Right ventricle myocardium inferior (tissue), 1 donor: Measurements from ENCODE around the gene AGBL4. TPM values are rescaled to one million over a fixed set of nuclear protein-coding genes. Genes with fewer than 3 reads are reported as not detected.

Experiments used
- ATAC-seq: fragments of 200-7000 bp; cut with Tn5 transposase; one replicate; pipeline ENCODE4 v1.9.1; 2020; ENCODE audit warnings: mild to moderate bottlenecking, moderate library complexity
- DNase-seq: peaks from one replicate; pipeline ENCODE4 v3.0.0; 2021; ENCODE audit errors: missing footprints
- intact Hi-C: fragments of 100-400 bp; cut with DNase I; formaldehyde crosslinking; loops from one replicate; pipeline ENCODE4 v1.11.0; 2022
- total RNA-seq: library from RNA; stranded (reverse); fragmentation: NEBNext Ultra II Directional; extraction: Animal tissue kit (Norgen Biotek cat#: 25700); gene quantifications from one replicate; pipeline ENCODE4 v1.2.1, GENCODE V29; 2021
- donor health status: DM: no; HTN: yes; CAD: no; lungs with severe emphysema.

AGBL4 gene
- total RNA-seq, 1 donor from 2014 or later = 0.14 TPM

- intact Hi-C loops = no loop called here
- ATAC-seq (peak; percentile 42), DNase-seq (no peak)
Measured at GRCh38 chr1:48493970-48494769, 1529.6 kb downstream of the AGBL4 start.

GRCh38 chr1:48493041-48493440, 1530.7 kb downstream of the AGBL4 start:
- intact Hi-C loops = no loop called here

GRCh38 chr1:48492392-48492791, 1531.4 kb downstream of the AGBL4 start:
- intact Hi-C loops = no loop called here
- no peak for DNase-seq
- ATAC-seq = no peak

More at GRCh38 chr1:48493041-48493440, 1530.7 kb downstream of the AGBL4 start:
- DNase-seq = no peak
- no peak for ATAC-seq

- no peak for ATAC-seq
- intact Hi-C loops = no loop called here
Measured at GRCh38 chr1:48488721-48489120, 1535.0 kb downstream of the AGBL4 start.

More at GRCh38 chr1:48488721-48489120, 1535.0 kb downstream of the AGBL4 start:
- no peak for DNase-seq

Other genes with a start within 250 kb of the AGBL4 start
- not detected for gene ELAVL4, start 85.0 kb upstream of the AGBL4 start, total RNA-seq